CD4-positive, alpha-beta memory T cell (primary cell): ENCODE measurements around the gene UMOD. TPM values are rescaled to one million over a fixed set of nuclear protein-coding genes. Genes with fewer than 3 reads are reported as not detected.

Experiments
- CTCF ChIA-PET: fragments of 350-600 bp; sonication (Branson Sonifier 250); formaldehyde crosslinking; loops from one replicate; lab custom pipeline; 2021; ENCODE audit warnings: inconsistent platforms; ENCODE audit not compliant: partially characterized antibody; lab: Charles Lee
- POLR2A ChIA-PET: fragments of 350-600 bp; sonication (Branson Sonifier 250); formaldehyde crosslinking; loops from one replicate; lab custom pipeline; 2021; ENCODE audit not compliant: partially characterized antibody; lab: Charles Lee
- DNase-seq, 5 donors: peaks; one replicate each; pipeline versions ENCODE4 v3.0.0 to v3.0.0-alpha.2; 2020 to 2022; ENCODE audit warnings: mixed read lengths in 1 of 5
- H3K27ac ChIP-seq: one replicate; pipeline ENCODE4 v1.7.0; 2013; ENCODE audit warnings: low read depth, low read length
- H3K27me3 ChIP-seq: 2 replicates; pipeline ENCODE4 v1.7.0; 2013; ENCODE audit warnings: mild to moderate bottlenecking, low read length, moderate library complexity; ENCODE audit not compliant: insufficient read depth
- H3K36me3 ChIP-seq: 2 replicates; pipeline ENCODE4 v1.7.0; 2013; ENCODE audit warnings: mild to moderate bottlenecking, low read length, moderate library complexity; ENCODE audit not compliant: insufficient read depth
- H3K4me1 ChIP-seq: 2 replicates; pipeline ENCODE4 v1.7.0; 2013; ENCODE audit warnings: mild to moderate bottlenecking, low read length, moderate library complexity; ENCODE audit not compliant: insufficient read depth
- H3K4me3 ChIP-seq, 2 donors: one replicate each; pipeline ENCODE4 v1.7.0; 2013; ENCODE audit warnings: low read length in 2 of 2, mild to moderate bottlenecking in 1 of 2
- H3K9me3 ChIP-seq, 2 donors: one replicate each; pipeline ENCODE4 v1.7.0; 2013; ENCODE audit warnings: low read length in 2 of 2, control low read depth in 1 of 2; ENCODE audit not compliant: control insufficient read depth in 1 of 2
- H3K27ac Mint-ChIP-seq, 7 donors: one replicate each; pipeline ENCODE4 v1.8.0; 2020 to 2021; ENCODE audit warnings: mixed read lengths in 7 of 7, mild to moderate bottlenecking in 6 of 7, inconsistent platforms in 3 of 7, moderate library complexity in 3 of 7
- H3K27me3 Mint-ChIP-seq, 2 donors: one replicate each; pipeline ENCODE4 v1.8.0; 2020 to 2021; ENCODE audit warnings: mixed read lengths in 2 of 2
- H3K36me3 Mint-ChIP-seq, 2 donors: one replicate each; pipeline ENCODE4 v1.8.0; 2020 to 2021; ENCODE audit warnings: mixed read lengths in 2 of 2, inconsistent platforms in 1 of 2, mild to moderate bottlenecking in 1 of 2
- H3K4me1 Mint-ChIP-seq, 4 donors: one replicate each; pipeline ENCODE4 v1.8.0; 2020 to 2021; ENCODE audit warnings: mixed read lengths in 4 of 4, mild to moderate bottlenecking in 1 of 4
- H3K4me3 Mint-ChIP-seq, 8 donors: one replicate each; pipeline ENCODE4 v1.8.0; 2020 to 2021; ENCODE audit warnings: mixed read lengths in 8 of 8, mild to moderate bottlenecking in 7 of 8, moderate library complexity in 6 of 8, inconsistent platforms in 3 of 8
- H3K9me3 Mint-ChIP-seq, 8 donors: one replicate each; pipeline ENCODE4 v1.8.0; 2020 to 2021; ENCODE audit warnings: mixed read lengths in 8 of 8, mild to moderate bottlenecking in 5 of 8, inconsistent platforms in 3 of 8, moderate library complexity in 1 of 8
- intact Hi-C: fragments of 100-400 bp; cut with micrococcal nuclease; formaldehyde crosslinking; loops from one replicate; pipeline ENCODE4 v1.15.1; 2023
- polyA plus RNA-seq, 2 donors: library from polyadenylated mRNA; unstranded; fragments of 300-500 nt; fragmentation: Illumina TruSeq; gene quantifications; one replicate each; pipeline ENCODE4 v1.2.3, GENCODE V29; 2021
- total RNA-seq, 2 experiments: library from RNA; stranded (reverse); gene quantifications; one replicate each; pipeline ENCODE4 v1.2.3, GENCODE V29; 2021

Gene UMOD
- total and polyA plus RNA-seq, 4 experiments from 2014 or later = not detected

GRCh38 chr16:20331635-20332034 is 20.9 kb downstream of the UMOD start:
- Histone ChIP-seq H3K27ac (no peak overlapping the region), H3K9me3 (no peaks in the 10 kb centered on the region), H3K4me3 (no peak overlapping the region), H3K27me3 (no peaks in the 10 kb centered on the region), H3K4me1 (no peaks in the 10 kb centered on the region), H3K36me3 (no peaks in the 10 kb centered on the region)
- Mint-ChIP-seq H3K27ac (no peak overlapping the region), H3K4me1 (no peaks in the 10 kb centered on the region), H3K9me3 (peaks cover 0 to 4% (median 0%) of the 10 kb centered on the region in 8 donors), H3K36me3 (no peaks in the 10 kb centered on the region), H3K27me3 (peaks cover 2 to 3% of the 10 kb centered on the region in 2 donors), H3K4me3 (no peak overlapping the region)
- ChIA-PET POLR2A (no interaction called here), CTCF (no interaction called here)
- DNase-seq = no peak
- intact Hi-C loops = no loop called here

- no peak for DNase-seq
- Histone ChIP-seq H3K9me3 (no peaks in the 10 kb centered on the region), H3K27ac (no peak overlapping the region), H3K36me3 (no peaks in the 10 kb centered on the region), H3K4me3 (no peak overlapping the region), H3K4me1 (no peaks in the 10 kb centered on the region), H3K27me3 (no peaks in the 10 kb centered on the region)
- Mint-ChIP-seq H3K4me1 (no peaks in the 10 kb centered on the region), H3K9me3 (peaks cover 0 to 4% (median under 1%) of the 10 kb centered on the region in 8 donors), H3K36me3 (no peaks in the 10 kb centered on the region), H3K27me3 (peaks cover 0 to 2% of the 10 kb centered on the region in 2 donors), H3K27ac (no peak overlapping the region), H3K4me3 (no peak overlapping the region)
- ChIA-PET CTCF (no interaction called here), POLR2A (no interaction called here)
- intact Hi-C loops = no loop called here
Observed at GRCh38 chr16:20329392-20330138, 22.9 kb downstream of the UMOD start.

GRCh38 chr16:20327444-20328041 is 25.0 kb downstream of the UMOD start, which contains the start of gene GP2:
Gene GP2, minus strand, starts transcription at chr16:20327513. Its CDS starts 1,082 bp downstream, at chr16:20326431.
- Histone ChIP-seq H3K27me3 (no peaks in the 10 kb centered on the region), H3K4me1 (no peaks in the 10 kb centered on the region), H3K4me3 (no peak within 1 kb of the TSS), H3K27ac (no peak within 1 kb of the TSS), H3K36me3 (no peaks in the 10 kb centered on the region), H3K9me3 (no peaks in the 10 kb centered on the region)
- no peak for DNase-seq
- H3K27ac Mint-ChIP-seq = no peak within 1 kb of the TSS
- H3K36me3 Mint-ChIP-seq = no peaks in the 10 kb centered on the region
- H3K4me3 Mint-ChIP-seq = no peak within 1 kb of the TSS
- H3K9me3 Mint-ChIP-seq = peaks cover 0 to 4% (median under 1%) of the 10 kb centered on the region in 8 donors
- CTCF ChIA-PET = no interaction called here
- H3K27me3 Mint-ChIP-seq = peaks cover 0 to 2% of the 10 kb centered on the region in 2 donors
- POLR2A ChIA-PET = no interaction called here
- intact Hi-C loops = no loop called here
- H3K4me1 Mint-ChIP-seq = no peaks in the 10 kb centered on the region

GRCh38 chr16:20326321-20326720 is 26.2 kb downstream of the UMOD start:
- no peaks in the 10 kb centered on the region for H3K36me3 Mint-ChIP-seq
- ChIA-PET POLR2A (no interaction called here), CTCF (interaction anchor here (0.9 kb wide), 1 partner anchor 8 kb away, joined by 3 read pairs; no protein-coding TSS in a partner anchor)
- H3K27me3 ChIP-seq = no peaks in the 10 kb centered on the region
- no peak overlapping the region for H3K27ac ChIP-seq
- H3K9me3 Mint-ChIP-seq = peaks cover 0 to 4% (median under 1%) of the 10 kb centered on the region in 8 donors
- intact Hi-C loops = no loop called here
- H3K9me3 ChIP-seq = no peaks in the 10 kb centered on the region
- H3K36me3 ChIP-seq = no peaks in the 10 kb centered on the region
- H3K4me3 ChIP-seq = no peak overlapping the region
- no peaks in the 10 kb centered on the region for H3K4me1 ChIP-seq
- no peak overlapping the region for H3K27ac Mint-ChIP-seq
- H3K4me3 Mint-ChIP-seq = no peak overlapping the region
- no peaks in the 10 kb centered on the region for H3K4me1 Mint-ChIP-seq
- no peak for DNase-seq
- peaks cover 0 to 3% of the 10 kb centered on the region in 2 donors for H3K27me3 Mint-ChIP-seq

GRCh38 chr16:20325005-20325404 is 27.5 kb downstream of the UMOD start:
- no peak for DNase-seq
- no peaks in the 10 kb centered on the region for H3K9me3 ChIP-seq
- Mint-ChIP-seq H3K27ac (no peak overlapping the region), H3K4me1 (no peaks in the 10 kb centered on the region), H3K36me3 (no peaks in the 10 kb centered on the region), H3K9me3 (peaks cover 0 to 4% (median under 1%) of the 10 kb centered on the region in 8 donors), H3K27me3 (peaks cover 2 to 3% of the 10 kb centered on the region in 2 donors), H3K4me3 (no peak overlapping the region)
- POLR2A ChIA-PET = no interaction called here
- H3K27ac ChIP-seq = no peak overlapping the region
- H3K27me3 ChIP-seq = no peaks in the 10 kb centered on the region
- CTCF ChIA-PET = no interaction called here
- H3K4me3 ChIP-seq = no peak overlapping the region
- H3K4me1 ChIP-seq = no peaks in the 10 kb centered on the region
- intact Hi-C loops = no loop called here
- no peaks in the 10 kb centered on the region for H3K36me3 ChIP-seq

GRCh38 chr16:20323591-20324117 is 28.9 kb downstream of the UMOD start:
- H3K4me1 Mint-ChIP-seq = no peaks in the 10 kb centered on the region
- no peaks in the 10 kb centered on the region for H3K36me3 Mint-ChIP-seq
- Histone ChIP-seq H3K4me1 (no peaks in the 10 kb centered on the region), H3K9me3 (no peaks in the 10 kb centered on the region), H3K27me3 (no peaks in the 10 kb centered on the region), H3K27ac (no peak overlapping the region), H3K4me3 (no peak overlapping the region), H3K36me3 (no peaks in the 10 kb centered on the region)
- no peak overlapping the region for H3K4me3 Mint-ChIP-seq
- H3K27ac Mint-ChIP-seq = no peak overlapping the region
- intact Hi-C loops = no loop called here
- H3K9me3 Mint-ChIP-seq = peaks cover 0 to 2% (median 0%) of the 10 kb centered on the region in 8 donors
- DNase-seq = no peak
- ChIA-PET CTCF (no interaction called here), POLR2A (no interaction called here)
- H3K27me3 Mint-ChIP-seq = peaks cover 1 to 2% of the 10 kb centered on the region in 2 donors

GRCh38 chr16:20322696-20323095 is 29.8 kb downstream of the UMOD start:
- no peak overlapping the region for H3K27ac Mint-ChIP-seq
- H3K9me3 Mint-ChIP-seq = peaks cover 0 to 2% (median 0%) of the 10 kb centered on the region in 8 donors
- no peaks in the 10 kb centered on the region for H3K36me3 Mint-ChIP-seq
- ChIA-PET POLR2A (no interaction called here), CTCF (no interaction called here)
- intact Hi-C loops = no loop called here
- Histone ChIP-seq H3K4me1 (no peaks in the 10 kb centered on the region), H3K4me3 (no peak overlapping the region), H3K27me3 (no peaks in the 10 kb centered on the region), H3K27ac (no peak overlapping the region), H3K36me3 (no peaks in the 10 kb centered on the region), H3K9me3 (no peaks in the 10 kb centered on the region)
- H3K4me3 Mint-ChIP-seq = no peak overlapping the region
- peaks cover 1 to 2% of the 10 kb centered on the region in 2 donors for H3K27me3 Mint-ChIP-seq
- DNase-seq = no peak
- H3K4me1 Mint-ChIP-seq = no peaks in the 10 kb centered on the region
